Suppressor macrophage treated with lipopolysaccharide for 1 hour (primary cell): ENCODE measurements around the gene PXT1.

Experiments used
- DNase-seq, 3 donors: peaks; one replicate each; pipeline ENCODE4 v3.0.0-alpha.2; 2020 to 2022

The PXT1 gene

DNA sequence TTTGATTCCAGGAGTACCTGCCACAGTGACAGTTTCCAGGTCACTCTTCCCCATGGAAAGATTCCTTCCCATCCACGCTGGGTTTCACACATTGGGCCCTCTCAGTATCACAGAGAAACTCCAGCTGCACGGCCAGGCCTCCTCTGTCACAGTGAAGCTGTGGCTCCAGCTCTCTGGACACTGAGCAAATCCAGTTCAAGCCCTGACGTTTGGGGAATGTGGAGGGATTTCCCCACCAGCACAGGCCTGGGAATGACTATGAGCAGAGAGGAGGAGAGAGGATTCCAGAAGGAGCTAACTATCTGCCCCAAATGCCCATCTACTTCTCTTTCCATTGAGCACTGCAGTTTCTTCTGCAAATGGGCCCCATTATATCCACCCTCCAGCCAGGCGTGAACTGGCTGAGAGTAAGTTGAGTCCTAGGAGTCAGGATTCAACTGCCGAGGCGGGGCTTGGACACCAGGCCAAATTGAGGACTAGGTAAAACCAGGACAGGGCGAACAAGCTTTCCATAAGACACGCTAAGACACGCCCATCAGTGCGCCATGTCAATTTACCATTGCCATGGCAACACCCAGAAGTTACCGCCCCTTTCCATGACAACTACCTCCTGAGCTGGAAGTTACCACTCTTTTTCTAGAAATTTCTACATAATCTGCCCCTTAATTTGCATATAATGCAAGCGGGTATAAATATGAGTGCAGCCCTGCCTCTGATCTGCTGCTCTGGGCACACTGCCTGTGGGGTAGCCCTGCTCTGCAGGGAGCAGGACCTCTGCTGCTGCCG, 96.8 kb downstream of the PXT1 start:
- DNase-seq: peak in 2 of 3 donors; percentile 31 to 33

DNA sequence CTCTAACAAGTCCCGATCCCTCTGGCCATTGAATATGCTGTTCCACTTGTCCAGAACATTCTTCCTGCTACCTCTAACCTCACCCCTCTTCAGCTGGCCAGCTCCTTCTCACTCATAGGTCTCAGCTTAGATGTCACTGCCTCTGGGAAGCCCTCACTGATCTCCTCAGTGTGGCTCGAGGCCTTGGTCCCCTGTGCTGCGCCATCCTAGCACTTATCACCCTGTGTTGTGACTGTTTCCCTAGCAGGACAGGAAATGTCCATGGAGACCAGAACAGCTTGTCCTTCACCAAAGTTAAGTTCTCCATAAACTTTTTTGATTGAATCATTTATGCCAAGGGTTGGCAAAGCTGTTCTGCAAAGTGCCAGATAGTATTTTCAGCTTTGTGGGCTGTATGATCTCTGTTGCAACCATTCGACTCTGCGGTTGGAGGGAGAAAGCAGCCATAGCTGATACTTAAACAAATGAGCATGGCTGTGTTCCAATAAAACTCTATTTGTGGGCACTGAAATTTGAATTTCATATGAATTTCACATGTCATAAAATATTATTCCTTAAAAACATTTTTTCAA, 99.5 kb downstream of the PXT1 start:
- DNase-seq: no peak

- peak; percentile 84 to 89 (median 86) for DNase-seq
Observed at GRCh38 chr6:36340618-36341454, 101.8 kb downstream of the PXT1 start.
